DOHH2 (cell line): ENCODE measurements around the gene ZBTB38.

Source experiments
- H3F3A ChIP-seq: fragments of 200-600 bp; sonication (generic), shearing (Covaris generic); 2 replicates; pipeline ENCODE4 v1.6.0; 2016; ENCODE audit warnings: antibody characterized with exemption, mild to moderate bottlenecking; ENCODE audit not compliant: control insufficient read depth, insufficient read depth
- H3K27ac ChIP-seq: fragments of 200-600 bp; sonication (generic); 2 replicates; pipeline ENCODE4 v1.5.1; 2014; ENCODE audit warnings: low read depth, mild to moderate bottlenecking, low read length, moderate library complexity
- H3K27me3 ChIP-seq: fragments of 200-600 bp; sonication (generic); 2 replicates; pipeline ENCODE4 v1.6.1; 2014; ENCODE audit warnings: mild to moderate bottlenecking, low read length, mixed read lengths; ENCODE audit not compliant: control insufficient read depth
- H3K36me3 ChIP-seq: fragments of 200-600 bp; sonication (generic); 2 replicates; pipeline ENCODE4 v1.6.1; 2014; ENCODE audit warnings: mild to moderate bottlenecking, low read length, moderate library complexity, mixed read lengths; ENCODE audit not compliant: control insufficient read depth
- H3K4me1 ChIP-seq: fragments of 200-600 bp; sonication (generic); 2 replicates; pipeline ENCODE4 v1.6.1; 2014; ENCODE audit warnings: mild to moderate bottlenecking, low read length, mixed read lengths; ENCODE audit not compliant: control insufficient read depth
- H3K4me2 ChIP-seq: fragments of 200-600 bp; sonication (generic); 2 replicates; pipeline ENCODE4 v1.6.0; 2014; ENCODE audit warnings: mild to moderate bottlenecking, low read length, moderate library complexity
- H3K4me3 ChIP-seq: fragments of 200-600 bp; sonication (generic); 2 replicates; pipeline ENCODE4 v1.5.1; 2014; ENCODE audit warnings: mild to moderate bottlenecking, low read length, mixed read lengths
- H3K79me2 ChIP-seq: fragments of 200-600 bp; sonication (generic); 2 replicates; pipeline ENCODE4 v1.6.1; 2014; ENCODE audit warnings: mild to moderate bottlenecking, low read length, mixed read lengths; ENCODE audit not compliant: control insufficient read depth
- H3K9me2 ChIP-seq: fragments of 200-600 bp; sonication (generic); replicated peaks from 2 replicates; pipeline ENCODE4 v1.6.1; 2014; ENCODE audit warnings: mild to moderate bottlenecking, low read length, mixed read lengths; ENCODE audit not compliant: control insufficient read depth
- H3K9me3 ChIP-seq: fragments of 200-600 bp; sonication (generic); 2 replicates; pipeline ENCODE4 v1.6.1; 2014; ENCODE audit warnings: antibody characterized with exemption, low read length, mixed read lengths; ENCODE audit not compliant: control insufficient read depth, insufficient read depth
- H4K20me1 ChIP-seq: fragments of 200-600 bp; sonication (generic); 2 replicates; pipeline ENCODE4 v1.6.0; 2014; ENCODE audit warnings: low read depth, mild to moderate bottlenecking, antibody characterized with exemption, low read length, moderate library complexity; ENCODE audit not compliant: control insufficient read depth, insufficient read depth
- EZH2phosphoT487 ChIP-seq: fragments of 200-600 bp; sonication (generic); IDR thresholded peaks from 2 replicates; pipeline ENCODE4 v1.6.1; 2017; ENCODE audit warnings: borderline replicate concordance, mild to moderate bottlenecking, antibody characterized with exemption, low read length, moderate library complexity, mixed read lengths
- TF ChIP-seq, protein P1 (sequence below): fragments of 200-600 bp; sonication (generic); IDR thresholded peaks from one replicate; pipeline ENCODE4 v1.5.1; 2014; ENCODE audit warnings: antibody characterized with exemption, mild to moderate bottlenecking, low read depth, low read length; ENCODE audit not compliant: poor library complexity, severe bottlenecking

ZBTB38 gene

DNA sequence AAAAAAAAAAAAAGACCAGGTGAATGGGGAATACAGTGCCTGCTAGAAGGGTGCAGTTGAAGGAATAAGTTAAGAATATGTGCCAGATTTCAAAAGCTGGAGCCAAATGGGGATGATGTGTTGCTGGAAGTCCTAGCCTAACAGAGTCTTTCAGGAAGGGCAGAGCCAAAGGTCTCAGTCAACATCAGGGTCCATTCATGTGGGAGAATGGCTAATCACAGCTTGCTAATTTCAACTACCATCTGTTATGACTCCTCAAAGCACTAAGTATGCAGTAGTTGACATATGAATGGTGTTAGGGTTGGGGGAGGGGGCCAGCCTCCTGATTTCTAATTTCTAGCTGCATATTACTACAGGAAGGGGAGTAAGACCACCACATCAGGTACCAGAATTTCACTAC lies 4.4 kb downstream of the ZBTB38 start:
- H3K4me1 ChIP-seq, result peaks cover 13% of the 10 kb centered on the region
- no peaks in the 10 kb centered on the region for H3K9me2 ChIP-seq
- H3K27ac ChIP-seq, result no peak overlapping the region
- H4K20me1 ChIP-seq, result no peaks in the 10 kb centered on the region
- no peak for TF ChIP-seq EZH2phosphoT487
- TF ChIP-seq, protein P1, sequence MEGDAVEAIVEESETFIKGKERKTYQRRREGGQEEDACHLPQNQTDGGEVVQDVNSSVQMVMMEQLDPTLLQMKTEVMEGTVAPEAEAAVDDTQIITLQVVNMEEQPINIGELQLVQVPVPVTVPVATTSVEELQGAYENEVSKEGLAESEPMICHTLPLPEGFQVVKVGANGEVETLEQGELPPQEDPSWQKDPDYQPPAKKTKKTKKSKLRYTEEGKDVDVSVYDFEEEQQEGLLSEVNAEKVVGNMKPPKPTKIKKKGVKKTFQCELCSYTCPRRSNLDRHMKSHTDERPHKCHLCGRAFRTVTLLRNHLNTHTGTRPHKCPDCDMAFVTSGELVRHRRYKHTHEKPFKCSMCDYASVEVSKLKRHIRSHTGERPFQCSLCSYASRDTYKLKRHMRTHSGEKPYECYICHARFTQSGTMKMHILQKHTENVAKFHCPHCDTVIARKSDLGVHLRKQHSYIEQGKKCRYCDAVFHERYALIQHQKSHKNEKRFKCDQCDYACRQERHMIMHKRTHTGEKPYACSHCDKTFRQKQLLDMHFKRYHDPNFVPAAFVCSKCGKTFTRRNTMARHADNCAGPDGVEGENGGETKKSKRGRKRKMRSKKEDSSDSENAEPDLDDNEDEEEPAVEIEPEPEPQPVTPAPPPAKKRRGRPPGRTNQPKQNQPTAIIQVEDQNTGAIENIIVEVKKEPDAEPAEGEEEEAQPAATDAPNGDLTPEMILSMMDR, result no peak
- H3K4me3 ChIP-seq, result no peak overlapping the region
- H3K9me3 ChIP-seq, result no peaks in the 10 kb centered on the region
- no peaks in the 10 kb centered on the region for H3K36me3 ChIP-seq
- H3K4me2 ChIP-seq, result no peak overlapping the region
- no peaks in the 10 kb centered on the region for H3K27me3 ChIP-seq
- no peaks in the 10 kb centered on the region for H3K79me2 ChIP-seq
- H3F3A ChIP-seq, result peaks cover 6% of the 10 kb centered on the region; the same call in 1 of the 2 replicates

DNA sequence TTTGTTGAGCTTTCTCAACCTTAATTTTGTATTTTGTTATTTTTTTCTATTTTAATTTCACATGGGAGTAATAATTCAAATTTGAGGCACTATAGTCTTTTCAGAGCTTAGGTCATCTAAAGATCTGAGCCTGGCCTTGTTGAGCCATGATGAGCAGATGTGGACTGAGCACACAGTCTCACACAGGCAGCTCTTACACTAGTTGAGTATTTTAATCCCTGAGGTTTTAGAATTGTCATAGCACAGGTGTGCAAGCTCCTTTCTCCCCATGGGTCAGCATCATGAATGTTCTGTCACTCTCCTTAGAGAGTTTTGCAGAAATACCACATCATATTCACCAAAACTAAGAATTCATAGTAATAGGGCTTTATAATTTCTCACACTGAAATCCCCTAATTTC lies 4.9 kb downstream of the ZBTB38 start:
- Histone ChIP-seq H3K79me2 (no peaks in the 10 kb centered on the region), H3K4me1 (peaks cover 13% of the 10 kb centered on the region), H3K9me2 (no peaks in the 10 kb centered on the region), H3K27me3 (no peaks in the 10 kb centered on the region), H3K4me3 (no peak overlapping the region), H4K20me1 (no peaks in the 10 kb centered on the region), H3F3A (peaks cover 6% of the 10 kb centered on the region; the same call in 1 of the 2 replicates), H3K4me2 (no peak overlapping the region), H3K27ac (no peak overlapping the region), H3K36me3 (no peaks in the 10 kb centered on the region), H3K9me3 (no peaks in the 10 kb centered on the region)
- no peak for TF ChIP-seq EZH2phosphoT487
- TF ChIP-seq, protein P1, result no peak

DNA sequence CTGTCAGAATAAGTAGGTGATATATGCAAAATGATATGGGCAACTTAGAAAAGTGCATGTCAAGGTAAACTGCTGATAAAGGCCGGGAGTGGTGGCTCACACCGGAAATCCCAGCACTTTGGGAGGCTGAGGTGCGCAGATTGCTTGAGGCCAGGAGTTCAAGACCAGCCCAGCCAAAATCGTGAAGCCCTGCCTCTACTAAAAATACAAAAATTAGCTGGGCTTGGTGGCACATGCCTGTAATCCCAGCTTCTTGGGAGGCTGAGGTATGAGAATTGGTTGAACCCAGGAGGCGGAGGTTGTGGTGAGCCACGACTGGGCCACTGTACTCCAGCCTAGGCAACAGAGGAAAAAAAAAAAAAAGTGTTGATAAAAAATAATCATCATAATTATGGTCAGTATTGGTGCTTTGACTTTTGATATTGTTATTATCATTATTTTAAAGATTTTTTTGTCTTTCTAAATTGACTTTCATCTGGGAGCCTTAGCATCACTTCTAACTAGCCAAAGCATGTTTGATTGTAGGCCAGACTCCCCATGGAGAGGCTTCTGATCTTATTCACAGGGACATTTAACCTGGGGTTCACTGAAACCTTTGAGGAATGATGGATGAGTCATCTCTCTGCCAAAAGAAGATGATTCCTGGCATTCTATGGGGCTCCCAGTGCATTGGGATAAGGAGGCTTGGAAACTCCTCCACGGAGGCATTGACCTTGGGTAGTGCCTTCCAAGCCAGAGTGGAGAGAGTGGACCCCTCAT lies 5.6 kb downstream of the ZBTB38 start:
- H3K27me3 ChIP-seq, result no peaks in the 10 kb centered on the region
- H3K4me1 ChIP-seq, result peaks cover 18% of the 10 kb centered on the region
- TF ChIP-seq, protein P1, result no peak
- H3F3A ChIP-seq, result peaks cover 6% of the 10 kb centered on the region; the same call in 1 of the 2 replicates
- no peak overlapping the region for H3K4me2 ChIP-seq
- no peak overlapping the region for H3K4me3 ChIP-seq
- H3K79me2 ChIP-seq, result no peaks in the 10 kb centered on the region
- H3K9me2 ChIP-seq, result no peaks in the 10 kb centered on the region
- H3K36me3 ChIP-seq, result no peaks in the 10 kb centered on the region
- no peak overlapping the region for H3K27ac ChIP-seq
- no peaks in the 10 kb centered on the region for H3K9me3 ChIP-seq
- no peaks in the 10 kb centered on the region for H4K20me1 ChIP-seq
